Hepatocyte (in vitro differentiated cells): ENCODE measurements around the gene FES. TPM values are rescaled to one million over a fixed set of nuclear protein-coding genes. Genes with fewer than 3 reads are reported as not detected.

Source experiments
- DNase-seq: peaks from one replicate; pipeline ENCODE4 v3.0.0-alpha.2; 2016; ENCODE audit warnings: low spot score
- H2AFZ ChIP-seq: fragments of 200-600 bp; sonication (generic); 2 replicates; pipeline ENCODE4 v1.6.0; 2016; ENCODE audit warnings: antibody characterized with exemption, mild to moderate bottlenecking
- H3K27ac ChIP-seq: fragments of 200-600 bp; sonication (generic); 2 replicates; pipeline ENCODE4 v1.5.1; 2016; ENCODE audit warnings: mild to moderate bottlenecking
- H3K27me3 ChIP-seq: fragments of 200-600 bp; sonication (generic); 2 replicates; pipeline ENCODE4 v1.6.1; 2016
- H3K36me3 ChIP-seq: fragments of 200-600 bp; sonication (generic); replicated peaks from 2 replicates; pipeline ENCODE4 v1.5.1; 2016; ENCODE audit warnings: low read depth; ENCODE audit not compliant: insufficient read depth
- H3K4me1 ChIP-seq: fragments of 200-600 bp; sonication (generic); 2 replicates; pipeline ENCODE4 v1.5.1; 2016; ENCODE audit warnings: mild to moderate bottlenecking, moderate library complexity; ENCODE audit not compliant: insufficient read depth
- H3K4me2 ChIP-seq: fragments of 200-600 bp; sonication (generic); 2 replicates; pipeline ENCODE4 v1.6.0; 2016
- H3K4me3 ChIP-seq: fragments of 200-600 bp; sonication (generic); 2 replicates; pipeline ENCODE4 v1.5.1; 2016; ENCODE audit warnings: mild to moderate bottlenecking
- H3K79me2 ChIP-seq: fragments of 200-600 bp; sonication (generic); 2 replicates; pipeline ENCODE4 v1.6.0; 2017; ENCODE audit warnings: mild to moderate bottlenecking
- H3K9me2 ChIP-seq: fragments of 200-600 bp; sonication (generic); replicated peaks from 2 replicates; pipeline ENCODE4 v1.6.0; 2017; ENCODE audit warnings: mild to moderate bottlenecking; ENCODE audit not compliant: insufficient read depth
- H3K9me3 ChIP-seq: fragments of 200-600 bp; sonication (generic); 2 replicates; pipeline ENCODE4 v1.5.1; 2016; ENCODE audit warnings: low read depth, mild to moderate bottlenecking
- H4K20me1 ChIP-seq: fragments of 200-600 bp; sonication (generic); 2 replicates; pipeline ENCODE4 v1.6.0; 2016; ENCODE audit warnings: mild to moderate bottlenecking; ENCODE audit not compliant: insufficient read depth, poor library complexity, severe bottlenecking
- CTCF ChIP-seq: fragments of 200-600 bp; sonication (generic); IDR thresholded peaks from 2 replicates; pipeline ENCODE4 v1.5.1; 2016; ENCODE audit warnings: antibody characterized with exemption, mild to moderate bottlenecking; ENCODE audit not compliant: poor library complexity
- EZH2 ChIP-seq: fragments of 200-600 bp; sonication (generic); IDR thresholded peaks from 2 replicates; pipeline ENCODE4 v1.6.1; 2016; ENCODE audit warnings: antibody characterized with exemption, mild to moderate bottlenecking, borderline replicate concordance
- EZH2phosphoT487 ChIP-seq: fragments of 200-600 bp; sonication (generic); IDR thresholded peaks from one replicate; pipeline ENCODE4 v1.6.1; 2018; ENCODE audit warnings: antibody characterized with exemption, mild to moderate bottlenecking, low read depth, moderate library complexity; ENCODE audit not compliant: unreplicated experiment, severe bottlenecking
- WGBS: methylation state at CpG from one replicate; pipeline ENCODE4 v1.1.6; 2016; ENCODE audit warnings: low lambda C conversion rate; ENCODE audit errors: missing lambda C conversion rate; 5-methylcytosine and 5-hydroxymethylcytosine counted together
- polyA plus RNA-seq: library from polyadenylated mRNA; unstranded; fragments of >200 nt; fragmentation: Nextera tagmentation; extraction: Ambion mirVana; gene quantifications from 2 replicates; pipeline ENCODE4 v1.2.1, GENCODE V29; 2016
- total RNA-seq: library from RNA; depleted of rRNA; stranded (reverse); fragments of >200 nt; gene quantifications from 2 replicates; pipeline ENCODE4 v1.2.3, GENCODE V29; 2014

The FES gene
- total and polyA plus RNA-seq, 2 experiments from 2014 or later: 7.3 to 13.5 TPM

DNA sequence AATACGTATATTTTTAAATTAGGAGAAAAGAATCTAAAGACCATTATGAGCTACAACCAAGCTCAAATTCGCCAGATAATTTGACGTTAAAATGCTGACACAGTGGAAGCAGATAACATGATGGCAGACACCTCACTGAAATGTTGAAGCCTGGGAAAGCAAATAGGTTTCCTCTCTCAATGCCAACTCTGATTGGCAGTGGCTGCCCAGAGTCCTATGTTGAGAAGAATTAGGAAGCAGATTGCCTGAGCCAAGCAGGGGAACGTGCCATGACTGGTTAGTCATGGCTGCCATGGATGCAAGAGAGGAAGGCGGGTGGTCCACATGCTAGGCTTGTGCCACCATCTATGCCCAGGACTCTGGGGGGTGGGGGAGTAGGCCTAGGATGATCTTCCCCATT is 54.0 kb downstream of the FES start:
- over 99% methylated on average over 5 of the region's 5 CpGs for WGBS
- no peak overlapping the region for H3K4me2 ChIP-seq
- TF ChIP-seq EZH2 (no peak), CTCF (no peak), EZH2phosphoT487 (no peak)
- peaks cover 23% of the 10 kb centered on the region for H3K79me2 ChIP-seq
- H2AFZ ChIP-seq: no peak overlapping the region
- H3K9me3 ChIP-seq: no peaks in the 10 kb centered on the region
- DNase-seq: no peak
- H3K36me3 ChIP-seq: no peaks in the 10 kb centered on the region
- no peak overlapping the region for H3K27ac ChIP-seq
- no peak overlapping the region for H3K4me3 ChIP-seq
- H3K9me2 ChIP-seq: no peaks in the 10 kb centered on the region
- H4K20me1 ChIP-seq: no peaks in the 10 kb centered on the region
- H3K4me1 ChIP-seq: peaks cover 11% of the 10 kb centered on the region
- H3K27me3 ChIP-seq: no peaks in the 10 kb centered on the region

DNA sequence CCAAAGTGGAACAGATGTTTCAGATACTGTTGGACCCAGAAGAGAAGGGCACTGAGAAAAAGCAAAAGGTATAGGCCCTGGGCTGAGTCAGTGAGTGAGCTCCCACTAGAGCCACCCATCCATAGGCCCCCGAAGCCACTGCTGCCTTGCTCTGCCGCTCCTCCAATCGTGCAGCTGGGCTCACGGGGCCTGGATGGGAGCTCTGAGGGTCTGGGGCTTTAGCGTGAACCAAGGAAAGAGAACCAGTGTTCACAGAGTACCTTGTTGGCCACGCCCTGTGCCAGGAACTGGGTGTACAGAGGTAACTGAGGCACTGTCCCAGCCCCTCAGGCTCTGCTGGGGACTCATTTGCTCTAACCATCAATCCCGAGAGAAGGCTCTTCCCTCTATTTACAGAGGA is 55.5 kb downstream of the FES start:
- H3K4me2 ChIP-seq: no peak overlapping the region
- no peaks in the 10 kb centered on the region for H3K9me2 ChIP-seq
- 78% methylated on average over 7 of the region's 7 CpGs for WGBS
- no peak overlapping the region for H2AFZ ChIP-seq
- H3K27me3 ChIP-seq: no peaks in the 10 kb centered on the region
- peaks cover 7% of the 10 kb centered on the region for H3K4me1 ChIP-seq
- no peaks in the 10 kb centered on the region for H4K20me1 ChIP-seq
- H3K4me3 ChIP-seq: no peak overlapping the region
- TF ChIP-seq EZH2 (no peak), CTCF (no peak), EZH2phosphoT487 (no peak)
- H3K27ac ChIP-seq: no peak overlapping the region
- peaks cover 23% of the 10 kb centered on the region for H3K79me2 ChIP-seq
- no peak for DNase-seq
- no peaks in the 10 kb centered on the region for H3K36me3 ChIP-seq
- no peaks in the 10 kb centered on the region for H3K9me3 ChIP-seq

DNA sequence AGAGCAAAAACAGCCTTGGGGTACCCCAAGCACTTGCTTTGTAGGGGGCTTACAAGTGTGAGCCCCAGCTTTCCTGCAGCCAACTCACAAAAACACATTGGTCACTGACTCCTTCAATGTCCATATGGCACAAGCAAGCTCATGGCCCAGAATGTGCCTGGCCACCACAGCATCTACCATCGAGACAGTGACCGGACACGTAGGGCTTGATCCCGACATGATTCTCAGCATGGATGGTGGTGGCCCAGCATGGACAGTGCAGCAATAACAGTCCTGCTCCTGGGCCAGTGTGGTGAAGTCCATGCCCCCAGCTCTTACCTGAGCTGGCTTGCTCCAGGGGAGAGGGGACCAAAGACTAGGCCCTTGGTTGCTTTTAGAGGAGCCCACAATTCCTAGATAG is 56.7 kb downstream of the FES start:
- H3K36me3 ChIP-seq: no peaks in the 10 kb centered on the region
- no peaks in the 10 kb centered on the region for H3K9me3 ChIP-seq
- H3K27ac ChIP-seq: no peak overlapping the region
- 97% methylated on average over 4 of the region's 4 CpGs for WGBS
- no peaks in the 10 kb centered on the region for H4K20me1 ChIP-seq
- H3K4me3 ChIP-seq: no peak overlapping the region
- DNase-seq: no peak
- H3K4me2 ChIP-seq: no peak overlapping the region
- H3K27me3 ChIP-seq: no peaks in the 10 kb centered on the region
- H2AFZ ChIP-seq: no peak overlapping the region
- H3K4me1 ChIP-seq: peaks cover 6% of the 10 kb centered on the region
- TF ChIP-seq EZH2phosphoT487 (no peak), CTCF (no peak), EZH2 (no peak)
- H3K9me2 ChIP-seq: no peaks in the 10 kb centered on the region
- H3K79me2 ChIP-seq: peaks cover 15% of the 10 kb centered on the region
